Measurements from ENCODE around the gene PNISR.
A peak's percentile ranks its signal among the peaks of the same experiment; 100 is the strongest.
"Not testable (repeated sequence)": the region's sequence is repeated elsewhere in the genome, so short reads cannot be mapped to it uniquely, and the experiment has no call there.

PNISR gene, protein sequence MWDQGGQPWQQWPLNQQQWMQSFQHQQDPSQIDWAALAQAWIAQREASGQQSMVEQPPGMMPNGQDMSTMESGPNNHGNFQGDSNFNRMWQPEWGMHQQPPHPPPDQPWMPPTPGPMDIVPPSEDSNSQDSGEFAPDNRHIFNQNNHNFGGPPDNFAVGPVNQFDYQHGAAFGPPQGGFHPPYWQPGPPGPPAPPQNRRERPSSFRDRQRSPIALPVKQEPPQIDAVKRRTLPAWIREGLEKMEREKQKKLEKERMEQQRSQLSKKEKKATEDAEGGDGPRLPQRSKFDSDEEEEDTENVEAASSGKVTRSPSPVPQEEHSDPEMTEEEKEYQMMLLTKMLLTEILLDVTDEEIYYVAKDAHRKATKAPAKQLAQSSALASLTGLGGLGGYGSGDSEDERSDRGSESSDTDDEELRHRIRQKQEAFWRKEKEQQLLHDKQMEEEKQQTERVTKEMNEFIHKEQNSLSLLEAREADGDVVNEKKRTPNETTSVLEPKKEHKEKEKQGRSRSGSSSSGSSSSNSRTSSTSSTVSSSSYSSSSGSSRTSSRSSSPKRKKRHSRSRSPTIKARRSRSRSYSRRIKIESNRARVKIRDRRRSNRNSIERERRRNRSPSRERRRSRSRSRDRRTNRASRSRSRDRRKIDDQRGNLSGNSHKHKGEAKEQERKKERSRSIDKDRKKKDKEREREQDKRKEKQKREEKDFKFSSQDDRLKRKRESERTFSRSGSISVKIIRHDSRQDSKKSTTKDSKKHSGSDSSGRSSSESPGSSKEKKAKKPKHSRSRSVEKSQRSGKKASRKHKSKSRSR

DNA sequence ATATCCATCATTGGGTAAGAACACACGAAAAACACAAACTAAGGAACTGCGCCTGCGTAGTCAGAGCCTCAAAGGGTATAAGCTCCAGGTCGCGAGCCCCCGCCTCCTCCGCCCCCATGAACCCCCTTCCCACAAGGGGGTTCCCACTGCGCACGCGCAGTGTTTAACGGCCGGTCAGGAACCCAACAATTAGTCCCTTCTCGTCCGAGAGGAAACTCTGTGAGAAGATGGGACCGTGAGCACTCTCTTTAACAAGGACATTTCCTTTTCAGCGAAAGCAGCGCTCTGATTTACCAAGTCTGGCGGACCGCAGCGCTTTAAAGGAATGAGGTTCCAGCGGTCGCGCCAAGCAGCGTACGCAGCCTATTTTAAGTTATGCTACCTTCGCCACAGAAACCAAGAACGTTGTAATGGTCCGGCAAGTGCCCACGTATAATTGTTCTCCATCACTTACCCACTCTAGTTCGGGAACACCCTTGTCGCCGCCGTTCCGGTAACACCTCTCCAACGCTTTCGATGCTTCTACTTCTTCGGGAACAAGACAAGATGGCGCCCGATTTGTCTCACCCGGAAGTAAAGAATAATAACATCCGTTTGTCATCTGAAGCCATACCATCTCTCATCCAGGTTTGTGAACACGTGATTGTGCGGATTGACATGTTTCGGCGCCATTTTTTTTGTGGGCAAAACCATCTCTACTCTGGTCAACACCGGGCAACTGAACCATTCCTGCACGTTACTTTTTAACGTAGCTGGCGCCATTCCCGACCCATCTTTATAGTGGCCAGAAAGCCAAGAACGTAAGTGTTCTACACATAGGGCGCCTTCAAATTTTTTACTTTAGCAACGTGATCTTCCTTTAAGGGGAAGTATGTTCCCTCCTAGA is at the start of gene PNISR:
PNISR (minus strand) TSS at position 548 of the 886 bp plus-strand sequence. CDS start 10,649 bp downstream, outside the sequence.
- peak; percentile 98 for DNase-seq (ENCODE audit: low read depth)

DNA sequence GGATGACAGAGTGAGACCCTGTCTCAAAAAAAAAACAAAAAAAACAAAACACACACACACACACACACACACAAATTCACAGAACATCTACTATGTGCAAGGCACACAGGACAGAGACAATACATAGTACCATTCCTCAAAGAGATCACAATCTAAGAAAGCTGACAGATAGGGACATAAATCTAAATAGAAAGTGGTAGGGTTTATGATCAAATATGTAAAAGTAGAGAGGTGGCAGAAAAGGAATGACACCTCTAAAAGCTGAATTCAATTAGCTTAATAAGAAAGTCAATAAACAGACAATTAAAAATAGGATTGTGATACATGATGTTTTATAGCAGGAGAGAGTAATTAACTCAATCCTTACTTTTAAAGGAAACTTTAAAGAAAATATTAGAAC is 48.6 kb upstream of the PNISR start:
- no peak for DNase-seq (ENCODE audit: low read depth)

DNA sequence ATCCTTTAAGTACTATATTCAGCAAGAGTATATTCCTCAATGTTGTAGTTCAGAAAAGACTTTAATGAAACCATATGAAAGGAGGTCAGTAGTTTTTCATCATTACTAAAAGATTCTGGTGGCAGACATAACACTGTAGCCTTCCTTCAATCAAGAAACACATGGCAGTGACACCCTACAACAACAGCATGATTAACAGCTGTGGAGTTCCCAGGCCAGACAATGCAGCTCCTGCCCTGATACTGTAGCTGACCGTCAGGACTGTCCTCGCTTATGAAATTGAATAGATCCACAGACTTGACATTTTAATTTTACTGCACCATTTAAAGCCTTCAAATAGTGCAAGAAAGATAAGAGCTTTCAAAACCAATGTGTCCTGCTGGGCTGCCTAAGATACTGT is 46.5 kb upstream of the PNISR start:
- no peak for DNase-seq (ENCODE audit: low read depth)

DNA sequence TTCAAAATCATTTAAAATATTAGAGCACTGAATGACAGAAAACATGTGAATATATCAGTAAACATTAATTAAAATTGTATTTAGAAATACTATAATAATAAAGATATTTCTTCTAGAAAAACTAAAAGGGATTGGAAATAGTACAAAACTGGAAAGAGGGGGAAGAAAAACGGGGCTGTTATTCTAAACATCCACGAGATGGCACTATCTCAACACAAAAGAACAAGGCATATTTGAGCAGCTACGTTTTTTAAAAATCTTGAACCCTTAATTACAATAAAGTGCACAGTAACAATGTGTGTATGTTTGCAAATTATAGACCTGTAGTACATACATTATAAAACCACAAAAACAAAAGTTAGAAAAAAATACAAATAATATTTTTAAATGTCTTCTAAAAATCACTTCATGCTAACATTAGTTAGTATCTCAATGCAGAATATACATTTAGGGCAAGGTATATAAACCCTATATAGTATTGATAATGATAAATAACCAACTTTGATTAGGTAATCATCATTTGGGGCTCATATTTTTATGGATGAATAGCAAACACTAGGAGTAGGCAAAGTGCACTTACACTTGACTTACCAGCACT is 42.5 kb upstream of the PNISR start:
- no peak for DNase-seq (ENCODE audit: low read depth)

DNA sequence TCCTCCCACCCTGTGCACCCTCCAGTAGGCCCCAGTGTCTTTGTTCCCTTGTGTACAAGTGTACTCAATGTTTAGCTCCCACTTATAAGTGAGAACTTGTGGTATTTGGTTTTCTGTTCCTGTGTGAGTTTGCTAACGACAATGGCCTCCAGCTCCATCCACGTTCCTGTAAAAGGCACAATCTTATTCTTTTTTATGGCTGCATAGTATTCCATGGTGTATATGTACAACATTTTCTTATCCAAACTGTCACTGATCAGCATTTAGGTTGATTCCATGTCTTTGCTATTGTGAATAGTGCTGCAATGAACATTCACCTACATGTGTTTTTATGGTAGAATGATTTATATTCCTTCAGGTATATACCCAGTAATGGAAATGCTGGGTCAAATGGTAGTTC is 34.0 kb upstream of the PNISR start:
- DNase-seq (ENCODE audit: low read depth): not testable (repeated sequence)

DNA sequence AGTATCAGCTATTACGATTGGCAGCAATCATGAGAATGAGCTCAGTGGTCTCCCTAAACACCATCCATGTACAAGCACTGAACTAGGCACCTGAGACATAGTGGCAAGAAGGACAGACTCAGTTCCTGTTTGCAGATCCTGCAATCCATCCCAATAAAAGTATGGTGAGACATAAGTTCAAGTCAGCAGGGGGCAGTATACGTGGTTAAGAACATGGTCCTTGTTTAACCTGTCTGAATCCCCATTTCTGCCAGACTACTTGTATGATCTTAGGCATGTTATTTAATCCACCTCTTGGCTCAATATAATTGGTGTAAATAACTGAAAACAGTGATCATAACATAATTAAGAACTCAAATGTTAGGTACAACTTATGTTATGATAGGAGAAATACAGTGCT is 33.2 kb upstream of the PNISR start:
- DNase-seq (ENCODE audit: low read depth): no peak

DNA sequence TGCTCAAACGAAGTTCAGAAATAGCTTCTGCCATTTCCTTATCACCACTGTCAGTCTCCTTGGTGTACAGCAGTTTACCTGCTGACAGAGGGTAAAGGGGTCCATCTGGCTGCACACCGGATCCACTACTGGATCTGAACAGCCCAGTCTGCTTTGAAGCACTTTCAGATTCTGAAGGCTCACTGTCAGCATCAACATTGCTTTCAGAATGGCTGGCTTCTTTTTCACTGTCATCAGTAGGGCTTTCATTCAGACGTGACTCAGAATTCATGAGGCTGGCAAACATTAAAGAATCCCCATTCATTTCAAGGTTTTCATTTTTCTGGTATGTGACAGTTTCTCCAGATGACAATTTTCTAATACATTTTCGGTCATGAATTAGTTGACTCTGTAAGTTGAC is 21.0 kb upstream of the PNISR start:
- no peak for DNase-seq (ENCODE audit: low read depth)

DNA sequence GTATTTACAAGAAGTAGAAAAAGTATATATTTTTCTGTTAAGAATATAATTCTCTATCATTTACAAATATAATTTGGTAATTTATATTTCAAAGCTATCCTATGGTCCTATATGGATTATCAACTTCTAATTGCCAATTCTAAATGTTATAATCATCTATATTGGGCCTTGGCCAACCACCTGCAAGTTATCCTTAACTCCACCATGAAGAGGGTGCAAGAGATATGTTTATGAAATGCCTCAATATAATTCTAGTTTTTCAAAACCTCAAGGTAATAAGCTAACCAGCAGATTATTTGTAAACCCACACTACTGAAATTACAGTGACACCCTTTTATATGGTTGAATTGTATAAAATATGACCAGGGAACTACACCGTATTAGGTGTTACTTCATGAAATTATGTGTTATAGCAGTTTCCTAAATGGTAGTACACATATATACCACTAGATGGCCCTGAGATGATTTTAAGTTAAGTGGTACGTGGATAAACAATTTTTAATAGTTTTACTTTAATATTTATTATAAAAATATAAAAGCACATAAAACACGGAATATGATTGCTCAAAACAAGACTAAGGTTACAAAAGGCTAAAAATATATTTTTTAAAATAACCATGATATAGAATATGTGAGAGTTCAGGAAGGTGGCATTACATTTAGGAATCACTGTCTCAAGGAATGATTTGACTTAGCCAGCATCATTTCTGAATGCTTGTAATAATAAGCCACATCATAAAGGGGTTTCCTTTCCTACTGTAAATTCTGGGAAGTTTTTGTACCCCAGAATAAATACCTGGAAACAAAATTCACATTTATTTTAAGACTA is 9.8 kb upstream of the PNISR start:
- DNase-seq (ENCODE audit: low read depth): peak; percentile 13

DNA sequence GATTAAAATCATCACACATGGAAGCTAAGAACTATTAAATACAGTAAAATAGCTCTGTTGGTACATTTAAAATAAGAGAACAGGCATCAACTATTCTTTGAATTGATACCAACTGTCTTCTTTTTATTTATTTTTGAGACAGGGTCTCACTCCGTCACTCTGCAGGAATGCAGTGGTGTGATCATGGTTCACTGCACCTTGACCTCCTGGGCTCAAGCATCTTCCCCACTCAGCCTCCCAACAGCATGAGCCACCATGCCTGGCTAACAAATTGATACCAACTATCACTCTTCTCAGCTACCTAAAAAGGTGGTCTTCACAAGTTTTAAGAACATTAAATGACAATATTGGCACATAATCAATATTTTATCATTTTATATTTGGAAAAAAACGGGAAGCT is 7.8 kb upstream of the PNISR start:
- no peak for DNase-seq (ENCODE audit: low read depth)

DNA sequence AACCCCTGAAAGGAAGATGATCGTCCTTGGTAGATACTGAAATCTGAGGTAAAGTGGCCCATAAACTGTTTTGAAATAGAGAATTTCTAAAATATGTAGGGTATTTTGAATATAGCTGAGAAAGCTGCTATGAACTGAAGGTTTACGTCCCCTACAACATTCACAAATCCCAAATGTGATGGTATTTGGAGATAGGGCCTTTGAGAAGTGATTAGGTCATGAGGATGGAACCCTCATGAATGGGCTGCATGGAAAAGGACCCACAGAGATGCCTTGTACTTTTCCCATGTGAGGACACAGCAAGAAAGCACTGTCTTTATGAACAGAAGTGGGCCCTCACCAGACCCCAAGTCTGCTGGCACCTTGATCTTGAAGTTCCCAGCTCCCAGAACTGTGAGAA is 6.8 kb upstream of the PNISR start:
- DNase-seq (ENCODE audit: low read depth): no peak

DNA sequence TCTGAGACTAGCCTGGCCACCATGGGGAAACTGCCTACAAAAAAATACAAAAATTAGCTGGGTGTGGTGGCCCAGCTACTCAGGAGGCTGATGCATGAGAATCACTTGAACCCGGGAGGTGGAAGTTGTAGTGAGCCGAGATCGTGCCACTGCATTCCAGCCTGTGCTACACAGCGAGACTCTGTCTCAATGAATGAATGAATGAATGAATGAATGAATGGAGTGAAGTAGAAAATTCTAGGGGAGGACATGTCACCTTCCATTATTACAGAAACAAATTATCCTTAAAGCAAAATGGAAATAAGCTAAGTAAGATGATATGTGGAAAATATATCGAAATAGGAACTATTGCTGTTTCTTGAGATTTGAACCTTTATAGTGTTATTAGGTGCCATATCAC is 2.9 kb upstream of the PNISR start:
- DNase-seq (ENCODE audit: low read depth): no peak

DNA sequence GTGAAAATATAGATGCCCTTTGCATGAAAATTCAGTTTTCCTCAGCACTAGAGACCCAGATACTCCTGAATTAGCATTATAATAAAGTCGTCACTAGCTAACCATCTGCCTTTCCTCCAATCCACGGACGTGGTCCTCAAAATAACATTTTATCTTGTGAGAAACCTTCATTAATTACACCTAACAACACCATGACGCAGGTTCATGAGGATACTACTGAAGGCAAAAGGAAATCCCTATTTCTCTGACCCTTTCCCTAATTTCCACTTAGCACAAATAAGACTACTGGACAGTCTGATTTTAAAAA is 1.3 kb upstream of the PNISR start:
- DNase-seq (ENCODE audit: low read depth): no peak

DNA sequence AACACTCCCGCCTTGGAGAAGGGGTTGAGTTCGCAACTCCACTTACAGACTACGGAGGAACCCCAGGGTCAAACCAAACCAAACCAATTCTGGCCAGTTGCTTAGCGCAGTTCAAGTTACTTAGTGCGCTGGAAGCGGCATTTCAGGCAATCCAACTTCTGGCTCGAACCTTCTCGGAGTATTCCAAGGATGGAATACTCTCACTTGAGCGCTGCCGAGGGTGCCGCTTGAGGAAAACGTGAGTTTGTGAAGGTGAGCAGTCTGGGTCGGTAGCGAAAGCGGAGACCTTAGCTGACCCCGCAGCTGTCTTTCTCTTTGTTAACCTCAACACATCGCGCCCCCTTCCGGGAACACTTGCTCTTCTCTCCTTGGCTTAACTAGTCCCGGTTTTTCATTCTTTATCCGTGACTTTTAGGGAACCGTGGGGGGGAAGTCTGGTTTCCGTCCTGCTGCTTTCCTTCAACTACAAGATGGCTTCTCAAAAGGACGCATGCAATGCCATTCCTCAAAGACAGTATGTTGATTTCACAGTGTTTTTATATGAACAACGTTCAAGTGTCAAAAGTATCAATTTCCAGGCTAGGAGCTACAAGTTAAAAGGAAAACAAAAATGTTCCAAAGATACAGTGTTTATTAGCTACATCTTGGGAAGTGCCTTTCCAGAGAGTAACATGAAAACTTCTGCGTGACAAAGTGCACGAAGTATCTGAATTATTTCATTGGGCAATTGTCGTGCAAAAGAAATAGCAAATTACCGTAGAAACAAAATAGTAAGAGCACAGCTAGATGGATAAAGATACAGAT is 741 bp upstream of the PNISR start:
- peak; percentile 79 for DNase-seq (ENCODE audit: low read depth)

DNA sequence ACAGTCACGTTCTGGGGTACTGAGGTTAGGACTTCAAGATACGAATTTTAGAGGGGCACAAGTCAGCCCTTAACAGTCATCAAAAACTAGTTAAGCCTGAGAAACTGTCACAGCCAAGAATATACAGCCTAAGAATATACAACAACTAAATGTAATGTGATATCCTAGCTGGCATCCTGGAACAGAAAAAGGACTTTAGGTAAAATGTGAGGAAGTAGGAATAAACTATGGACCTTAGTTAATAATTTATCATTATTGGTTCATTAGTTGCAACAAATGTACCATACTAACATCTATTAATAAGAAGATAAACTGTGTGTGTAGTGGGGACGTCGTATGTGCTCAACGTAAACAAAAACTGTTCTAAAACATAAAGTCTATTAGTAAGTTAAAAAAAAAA is 1.1 kb downstream of the PNISR start:
- no peak for DNase-seq (ENCODE audit: low read depth)

DNA sequence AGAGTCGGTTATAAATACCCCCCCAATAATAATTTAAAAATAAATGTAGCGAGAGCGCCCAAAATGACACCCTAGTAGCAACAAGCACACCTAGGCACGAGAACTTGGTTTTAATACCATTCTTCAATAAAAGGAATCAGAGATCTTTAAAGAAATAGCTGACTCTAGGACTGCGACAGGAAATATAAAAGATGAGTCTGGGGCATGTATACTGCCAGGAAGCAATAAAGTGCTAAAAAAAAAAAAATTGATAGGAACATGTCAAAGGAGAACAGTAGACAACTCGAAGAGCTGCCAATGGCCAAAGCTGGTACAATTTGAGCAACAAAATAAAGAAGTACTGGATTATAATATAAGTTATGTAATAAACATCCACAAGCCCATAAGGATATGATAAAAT is 2.2 kb downstream of the PNISR start:
- DNase-seq (ENCODE audit: low read depth): no peak

DNA sequence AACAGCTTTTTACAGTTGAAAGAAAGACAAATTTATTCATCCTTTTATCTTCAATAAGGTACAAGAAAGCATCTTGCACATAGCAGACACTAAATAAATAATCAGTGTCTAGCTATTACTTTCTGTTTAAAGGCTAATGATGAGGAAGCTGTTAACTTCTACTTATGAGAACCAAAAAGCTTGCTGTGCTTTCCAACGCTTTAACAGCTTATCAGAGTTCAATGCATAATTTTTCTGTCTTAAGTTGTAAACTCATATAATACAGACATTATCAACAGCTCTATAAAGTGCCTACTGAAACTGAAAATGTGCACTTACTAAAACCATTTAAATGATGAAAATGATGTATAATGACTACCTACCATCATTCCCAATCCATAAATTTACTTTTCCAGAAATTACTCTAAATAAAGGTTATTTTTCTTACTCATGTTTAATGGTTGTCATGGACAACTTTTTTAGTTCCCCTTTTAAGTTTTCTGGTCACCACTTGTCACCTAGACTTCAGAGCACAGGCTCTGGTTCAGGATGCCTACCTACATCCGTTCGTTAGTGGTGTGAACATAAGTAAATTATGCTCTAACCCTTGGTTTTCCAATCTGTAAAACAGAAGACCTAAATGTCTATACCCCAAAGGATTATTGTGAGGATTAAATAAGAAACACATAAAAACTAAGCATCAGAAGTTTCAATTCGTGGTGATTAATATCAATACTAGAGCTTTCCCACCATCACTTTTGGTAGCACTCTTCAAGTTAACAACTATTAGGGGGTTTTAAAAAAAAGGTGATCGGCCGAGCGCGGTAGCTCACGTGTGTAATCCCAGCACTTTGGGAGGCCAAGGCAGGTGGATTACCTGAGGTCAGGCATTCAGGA is 8.0 kb downstream of the PNISR start:
- no peak for DNase-seq (ENCODE audit: low read depth)

DNA sequence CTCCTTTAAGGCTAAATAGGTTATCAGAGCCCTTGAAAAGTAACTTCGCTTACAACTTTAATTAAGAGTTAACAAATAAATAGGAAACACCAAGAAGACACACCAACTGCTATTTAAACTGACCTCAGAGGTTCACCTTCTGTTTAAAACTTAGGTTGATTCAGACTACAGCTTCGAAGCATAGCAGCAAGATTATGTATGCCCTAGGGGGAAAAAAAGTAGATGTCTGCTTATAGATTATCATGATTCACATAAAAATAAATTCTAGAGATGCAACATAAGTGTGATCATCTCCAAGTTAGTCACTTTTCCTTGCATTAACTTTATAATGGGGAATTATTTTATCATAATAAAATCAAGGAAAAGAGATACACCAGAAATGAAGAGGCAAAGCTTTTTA is 8.9 kb downstream of the PNISR start:
- no peak for DNase-seq (ENCODE audit: low read depth)

DNA sequence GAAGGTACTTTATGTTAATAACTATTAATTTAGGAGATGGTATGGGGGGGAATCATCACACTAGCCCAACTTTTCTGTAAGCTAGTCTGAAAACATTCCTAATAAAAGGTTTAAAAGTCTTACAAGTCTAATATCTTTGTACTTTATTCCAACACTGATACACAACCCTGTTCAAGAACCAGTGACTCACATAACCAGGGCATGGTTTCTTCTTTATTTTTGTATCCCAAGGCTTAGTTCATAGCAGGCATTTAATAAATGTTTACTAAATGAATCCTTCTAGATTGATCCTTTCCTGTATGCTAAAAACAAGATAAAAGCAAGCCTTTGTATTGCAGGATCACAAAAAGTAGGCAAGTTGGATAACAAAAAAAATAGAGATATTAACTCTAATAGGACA is 9.7 kb downstream of the PNISR start:
- DNase-seq (ENCODE audit: low read depth): no peak

DNA sequence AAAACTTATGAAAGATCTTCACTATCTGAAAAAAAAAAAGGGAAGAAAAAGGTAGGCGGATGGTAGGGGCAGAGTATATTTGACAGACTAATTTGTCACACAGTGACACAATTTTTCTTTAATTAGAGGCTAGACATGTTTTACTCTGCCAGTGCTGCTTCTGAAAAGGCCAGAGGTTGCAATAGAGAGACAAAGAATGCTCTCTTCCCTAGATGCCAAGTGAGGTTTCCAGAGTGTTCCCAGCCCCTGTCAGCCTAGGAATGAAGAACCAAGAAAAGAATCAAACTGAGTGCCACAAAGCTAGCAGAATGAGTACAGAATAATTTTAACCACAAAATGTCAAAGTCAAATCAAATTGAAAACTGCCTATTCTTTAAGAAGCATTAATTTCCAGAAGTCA is 13.0 kb downstream of the PNISR start:
- DNase-seq (ENCODE audit: low read depth): no peak
